Measurements from ENCODE around the gene PCDHGA12.
"Not testable (repeated sequence)": the region's sequence is repeated elsewhere in the genome, so short reads cannot be mapped to it uniquely, and the experiment has no call there.

Gene PCDHGA12

GRCh38 chr5:141419074-141419880 is 11.0 kb upstream of the PCDHGA12 start:
- DNase-seq = no peak
- TF ChIP-seq GATA1 (IDR thresholded peaks at IDR 0.05; ENCODE audit: low read depth, low read length) = no peak

GRCh38 chr5:141420855-141421488 is 9.3 kb upstream of the PCDHGA12 start, which contains the start of gene PCDHGA11:
TSS of gene PCDHGA11 (plus strand) at chr5:141421051. CDS start at chr5:141421228, 177 bp downstream.
- no peak for TF ChIP-seq GATA1 (IDR thresholded peaks at IDR 0.05; ENCODE audit: low read depth, low read length)
- no peak for TF ChIP-seq POLR2A (IDR thresholded peaks at IDR 0.05; ENCODE audit: low read length)
- peak; percentile 60 to 74 for DNase-seq

GRCh38 chr5:141421489-141421855 is 8.8 kb upstream of the PCDHGA12 start:
- no peak for DNase-seq
- TF ChIP-seq GATA1 (IDR thresholded peaks at IDR 0.05; ENCODE audit: low read depth, low read length) (no peak), POLR2A (IDR thresholded peaks at IDR 0.05; ENCODE audit: low read length) (no peak)

DNA sequence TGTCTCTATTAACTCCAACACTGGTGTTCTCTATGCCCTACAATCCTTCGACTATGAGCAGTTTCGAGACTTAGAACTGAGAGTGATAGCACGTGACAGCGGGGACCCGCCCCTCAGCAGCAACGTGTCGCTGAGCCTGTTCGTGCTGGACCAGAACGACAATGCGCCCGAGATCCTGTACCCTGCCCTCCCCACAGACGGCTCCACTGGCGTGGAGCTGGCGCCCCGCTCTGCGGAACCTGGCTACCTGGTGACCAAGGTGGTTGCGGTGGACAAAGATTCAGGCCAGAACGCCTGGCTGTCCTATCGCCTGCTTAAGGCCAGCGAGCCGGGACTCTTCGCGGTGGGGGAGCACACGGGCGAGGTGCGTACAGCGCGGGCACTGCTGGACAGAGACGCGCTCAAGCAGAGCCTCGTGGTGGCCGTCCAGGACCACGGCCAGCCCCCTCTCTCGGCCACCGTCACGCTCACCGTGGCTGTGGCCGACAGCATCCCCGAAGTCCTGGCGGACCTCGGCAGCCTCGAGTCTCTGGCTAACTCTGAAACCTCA is 7.5 kb upstream of the PCDHGA12 start:
- TF ChIP-seq GATA1 (IDR thresholded peaks at IDR 0.05; ENCODE audit: low read depth, low read length) (no peak), POLR2A (IDR thresholded peaks at IDR 0.05; ENCODE audit: low read length) (no peak)
- DNase-seq = no peak

- TF ChIP-seq GATA1 (IDR thresholded peaks at IDR 0.05; ENCODE audit: low read depth, low read length) = no peak
- TF ChIP-seq POLR2A (IDR thresholded peaks at IDR 0.05; ENCODE audit: low read length) = no peak
- no peak for DNase-seq
Observed at GRCh38 chr5:141427783-141428426, 2.4 kb upstream of the PCDHGA12 start.

GRCh38 chr5:141431286-141431685 is 979 bp downstream of the PCDHGA12 start:
- DNase-seq = no peak
- TF ChIP-seq GATA1 (IDR thresholded peaks at IDR 0.05; ENCODE audit: low read depth, low read length) (no peak), POLR2A (IDR thresholded peaks at IDR 0.05; ENCODE audit: low read length) (no peak)

DNA sequence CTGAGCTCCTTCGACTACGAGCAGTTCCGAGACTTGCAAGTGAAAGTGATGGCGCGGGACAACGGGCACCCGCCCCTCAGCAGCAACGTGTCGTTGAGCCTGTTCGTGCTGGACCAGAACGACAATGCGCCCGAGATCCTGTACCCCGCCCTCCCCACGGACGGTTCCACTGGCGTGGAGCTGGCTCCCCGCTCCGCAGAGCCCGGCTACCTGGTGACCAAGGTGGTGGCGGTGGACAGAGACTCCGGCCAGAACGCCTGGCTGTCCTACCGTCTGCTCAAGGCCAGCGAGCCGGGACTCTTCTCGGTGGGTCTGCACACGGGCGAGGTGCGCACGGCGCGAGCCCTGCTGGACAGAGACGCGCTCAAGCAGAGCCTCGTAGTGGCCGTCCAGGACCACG is 2.0 kb downstream of the PCDHGA12 start:
- DNase-seq = not testable (repeated sequence)

GRCh38 chr5:141432726-141433125 is 2.4 kb downstream of the PCDHGA12 start:
- not testable (repeated sequence) for DNase-seq

DNA sequence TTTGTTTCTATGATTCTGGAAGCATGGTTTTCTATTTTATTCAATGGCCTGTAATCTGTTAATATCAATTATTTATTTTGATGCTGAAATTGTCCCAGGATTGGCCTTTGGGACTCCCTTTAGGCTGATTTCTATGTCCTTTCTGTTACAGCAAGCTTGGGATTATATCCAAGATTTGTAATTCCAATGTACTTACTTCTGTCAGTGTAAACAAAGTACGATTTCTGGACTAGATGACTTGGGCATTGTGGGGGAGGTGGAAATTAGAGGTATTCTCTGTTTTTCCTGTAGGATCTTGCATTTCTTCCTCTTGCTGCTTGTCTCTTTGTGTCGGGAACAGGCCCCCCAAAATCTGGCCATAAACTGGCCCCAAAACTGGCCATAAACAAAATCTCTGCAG is 3.7 kb downstream of the PCDHGA12 start:
- DNase-seq = no peak
- no peak for TF ChIP-seq GATA1 (IDR thresholded peaks at IDR 0.05; ENCODE audit: low read depth, low read length)

DNA sequence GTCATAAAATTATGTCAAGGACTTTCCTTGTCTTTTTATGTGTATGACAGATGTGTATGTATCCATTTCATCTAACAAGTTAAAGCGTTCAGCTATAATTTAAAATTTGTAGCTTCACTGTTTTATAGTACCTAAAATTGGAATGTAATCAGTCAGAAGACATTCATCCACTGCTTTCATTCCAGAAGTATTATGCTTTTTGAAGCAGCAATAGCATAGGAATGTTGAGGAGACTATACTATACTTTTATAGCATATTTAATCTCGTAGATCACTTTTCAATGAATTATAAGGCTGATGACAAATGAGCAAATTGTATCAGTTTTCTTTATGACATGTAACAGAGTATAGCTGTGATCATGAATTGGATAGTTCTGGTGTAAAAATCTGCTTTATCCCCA is 6.9 kb downstream of the PCDHGA12 start:
- TF ChIP-seq GATA1 (IDR thresholded peaks at IDR 0.05; ENCODE audit: low read depth, low read length) (no peak), POLR2A (IDR thresholded peaks at IDR 0.05; ENCODE audit: low read length) (no peak)
- DNase-seq = no peak

DNA sequence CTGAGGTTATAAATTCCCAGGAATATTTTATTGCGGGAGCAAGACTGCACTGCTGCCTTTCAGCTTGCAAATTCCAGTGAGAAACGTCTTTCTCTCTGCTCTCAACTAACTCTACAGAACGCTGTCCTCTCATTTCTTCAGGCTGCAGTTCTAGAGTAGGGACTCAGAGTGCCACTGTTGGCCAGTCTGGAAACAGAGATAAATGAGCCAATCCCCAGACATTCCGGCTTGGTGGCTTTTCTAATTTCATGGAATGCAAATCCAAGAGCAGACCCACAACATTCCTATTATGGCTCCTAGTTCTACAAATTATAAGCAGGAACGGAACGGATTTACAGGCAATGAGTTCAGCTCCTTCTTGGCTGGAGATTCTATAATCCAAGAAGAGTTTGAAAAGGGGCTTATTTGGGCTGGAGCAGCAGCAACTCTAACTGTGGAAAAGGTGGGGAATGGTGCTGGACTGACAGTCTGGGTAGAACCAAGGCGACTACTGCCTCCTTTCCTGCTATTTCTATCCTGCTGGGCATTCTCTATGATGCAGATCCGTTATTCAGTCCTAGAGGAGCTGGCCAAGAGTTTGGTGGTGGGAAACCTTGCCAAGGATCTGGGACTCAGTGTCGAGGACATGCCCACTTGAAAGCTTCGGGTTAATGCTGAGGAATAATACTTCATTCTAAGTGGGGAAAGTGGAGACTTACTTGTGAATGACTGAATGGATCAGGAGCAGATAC is 9.3 kb downstream of the PCDHGA12 start:
- DNase-seq = no peak
- TF ChIP-seq GATA1 (IDR thresholded peaks at IDR 0.05; ENCODE audit: low read depth, low read length) = no peak
- no peak for TF ChIP-seq POLR2A (IDR thresholded peaks at IDR 0.05; ENCODE audit: low read length)

GRCh38 chr5:141440341-141440740 is 10.0 kb downstream of the PCDHGA12 start:
- DNase-seq = no peak
- no peak for TF ChIP-seq GATA1 (IDR thresholded peaks at IDR 0.05; ENCODE audit: low read depth, low read length)
- TF ChIP-seq POLR2A (IDR thresholded peaks at IDR 0.05; ENCODE audit: low read length) = no peak

- TF ChIP-seq POLR2A (IDR thresholded peaks at IDR 0.05; ENCODE audit: low read length) (no peak), GATA1 (IDR thresholded peaks at IDR 0.05; ENCODE audit: low read depth, low read length) (no peak)
- DNase-seq = no peak
Observed at GRCh38 chr5:141441571-141442170, 11.4 kb downstream of the PCDHGA12 start.

GRCh38 chr5:141465351-141465750 is 35.0 kb downstream of the PCDHGA12 start:
- no peak for TF ChIP-seq GATA1 (IDR thresholded peaks at IDR 0.05; ENCODE audit: low read depth, low read length)
- TF ChIP-seq POLR2A (IDR thresholded peaks at IDR 0.05; ENCODE audit: low read length) = no peak
- no peak for DNase-seq

Data from erythroblast (primary cell).